HL-60 (cell line): ENCODE data around the gene FGF14.

Experiments
- DNase-seq, 2 experiments: peaks; one replicate each; pipeline ENCODE4 v3.0.0-alpha.2; 2010 to 2020; ENCODE audit warnings: low read depth in 1 of 2, low spot score in 1 of 2
- H3K27ac ChIP-seq: fragments of 250-450 bp; sonication (Bioruptor Pico); replicated peaks from 2 replicates; pipeline ENCODE4 v1.5.1; 2020; ENCODE audit warnings: mild to moderate bottlenecking, moderate library complexity
- H3K27me3 ChIP-seq: fragments of 250-450 bp; sonication (Bioruptor Pico); 2 replicates; pipeline ENCODE4 v1.5.1; 2021; ENCODE audit warnings: mild to moderate bottlenecking, moderate library complexity; ENCODE audit not compliant: insufficient read depth, poor library complexity, severe bottlenecking
- H3K4me3 ChIP-seq: replicated peaks from 2 replicates; pipeline ENCODE4 v1.5.1; 2011; ENCODE audit warnings: mild to moderate bottlenecking, control low read depth, low read length; ENCODE audit not compliant: insufficient read depth
- GABPA ChIP-seq: IDR thresholded peaks from 2 replicates; pipeline ENCODE4 v1.6.1; 2012; ENCODE audit warnings: low read depth
- POLR2AphosphoS5 ChIP-seq: IDR thresholded peaks from 2 replicates; pipeline ENCODE4 v1.6.1; 2012; ENCODE audit warnings: low read depth
- REST ChIP-seq: IDR thresholded peaks from 2 replicates; pipeline ENCODE4 v1.6.1; 2012; ENCODE audit warnings: low read depth; ENCODE audit not compliant: insufficient replicate concordance
- SPI1 ChIP-seq: IDR thresholded peaks from 2 replicates; pipeline ENCODE4 v1.6.1; 2012; ENCODE audit warnings: low read depth, mild to moderate bottlenecking, borderline replicate concordance
- TF ChIP-seq, protein P1 (sequence below): IDR thresholded peaks from one replicate; pipeline ENCODE4 v1.5.1; 2011; ENCODE audit warnings: low read length, control low read depth, inconsistent platforms; ENCODE audit not compliant: insufficient read depth

The FGF14 gene

DNA sequence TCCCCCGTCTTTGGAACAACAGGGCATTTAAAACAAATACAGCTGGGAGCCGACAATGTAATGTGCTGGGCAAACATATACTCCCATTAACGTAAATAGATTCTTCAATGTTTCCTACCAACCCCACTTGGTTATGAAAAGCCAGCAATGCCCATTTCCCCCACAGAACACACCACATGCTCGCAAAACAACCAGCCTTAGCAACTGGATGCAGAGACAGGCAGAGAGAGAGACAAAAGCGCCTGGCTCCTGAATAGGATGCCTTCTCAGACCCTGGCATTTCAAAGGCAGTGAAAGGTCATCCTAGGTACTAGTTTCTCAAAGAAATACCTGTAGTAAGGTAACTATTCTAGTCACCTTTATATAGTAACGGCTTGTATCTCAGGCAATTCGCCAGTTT, 486.5 kb downstream of the FGF14 start:
- no peak overlapping the region for H3K4me3 ChIP-seq
- DNase-seq: no peak
- H3K27me3 ChIP-seq: peaks cover 55% of the 10 kb centered on the region

GRCh38 chr13:101911752-101912151, 490.1 kb downstream of the FGF14 start:
- peaks cover 31% of the 10 kb centered on the region for H3K27me3 ChIP-seq
- DNase-seq: no peak
- no peak for TF ChIP-seq REST
- no peak for TF ChIP-seq GABPA
- TF ChIP-seq POLR2AphosphoS5: no peak
- no peak for TF ChIP-seq SPI1
- TF ChIP-seq, protein P1, sequence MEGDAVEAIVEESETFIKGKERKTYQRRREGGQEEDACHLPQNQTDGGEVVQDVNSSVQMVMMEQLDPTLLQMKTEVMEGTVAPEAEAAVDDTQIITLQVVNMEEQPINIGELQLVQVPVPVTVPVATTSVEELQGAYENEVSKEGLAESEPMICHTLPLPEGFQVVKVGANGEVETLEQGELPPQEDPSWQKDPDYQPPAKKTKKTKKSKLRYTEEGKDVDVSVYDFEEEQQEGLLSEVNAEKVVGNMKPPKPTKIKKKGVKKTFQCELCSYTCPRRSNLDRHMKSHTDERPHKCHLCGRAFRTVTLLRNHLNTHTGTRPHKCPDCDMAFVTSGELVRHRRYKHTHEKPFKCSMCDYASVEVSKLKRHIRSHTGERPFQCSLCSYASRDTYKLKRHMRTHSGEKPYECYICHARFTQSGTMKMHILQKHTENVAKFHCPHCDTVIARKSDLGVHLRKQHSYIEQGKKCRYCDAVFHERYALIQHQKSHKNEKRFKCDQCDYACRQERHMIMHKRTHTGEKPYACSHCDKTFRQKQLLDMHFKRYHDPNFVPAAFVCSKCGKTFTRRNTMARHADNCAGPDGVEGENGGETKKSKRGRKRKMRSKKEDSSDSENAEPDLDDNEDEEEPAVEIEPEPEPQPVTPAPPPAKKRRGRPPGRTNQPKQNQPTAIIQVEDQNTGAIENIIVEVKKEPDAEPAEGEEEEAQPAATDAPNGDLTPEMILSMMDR: no peak

More for the DNA sequence above, 486.5 kb downstream of the FGF14 start:
- TF ChIP-seq GABPA (no peak), REST (no peak), POLR2AphosphoS5 (no peak), SPI1 (no peak)
- TF ChIP-seq, protein P1: no peak
- no peak overlapping the region for H3K27ac ChIP-seq

GRCh38 chr13:101903890-101904289, 498.0 kb downstream of the FGF14 start:
- Histone ChIP-seq H3K4me3 (no peak overlapping the region), H3K27ac (no peak overlapping the region), H3K27me3 (no peaks in the 10 kb centered on the region)
- TF ChIP-seq REST: no peak
- TF ChIP-seq, protein P1: no peak
- TF ChIP-seq GABPA: no peak
- TF ChIP-seq SPI1: no peak
- TF ChIP-seq POLR2AphosphoS5: no peak
- no peak for DNase-seq

More at GRCh38 chr13:101911752-101912151, 490.1 kb downstream of the FGF14 start:
- H3K27ac ChIP-seq: no peak overlapping the region
- no peak overlapping the region for H3K4me3 ChIP-seq
